Stimulated activated effector memory CD8-positive, alpha-beta T cell treated with anti-CD3 and anti-CD28 coated beads, Interleukin-12 subunit alpha, Interleukin-12 subunit beta, amount 100 ng/mL, for 72 hours (primary cell): ENCODE results near the gene PLEKHA5.
A peak's percentile ranks its signal among the peaks of the same experiment; 100 is the strongest.

Experiments
- ATAC-seq: fragments of 150-1000 bp; cut with Tn5 transposase; 2 replicates; pipeline ENCODE4 v1.10.0; 2021
- DNase-seq, 2 donors: peaks; one replicate each; pipeline ENCODE4 v3.0.0; 2021 to 2022; ENCODE audit warnings: low spot score in 2 of 2
- H3K27ac Mint-ChIP-seq: one replicate; pipeline ENCODE4 v1.8.0; 2022; ENCODE audit warnings: mild to moderate bottlenecking, mixed read lengths
- H3K36me3 Mint-ChIP-seq: one replicate; pipeline ENCODE4 v1.8.0; 2022; ENCODE audit warnings: mild to moderate bottlenecking, mixed read lengths
- H3K4me1 Mint-ChIP-seq: one replicate; pipeline ENCODE4 v1.8.0; 2022; ENCODE audit warnings: mixed read lengths
- H3K4me3 Mint-ChIP-seq: one replicate; pipeline ENCODE4 v1.8.0; 2022; ENCODE audit warnings: mild to moderate bottlenecking, mixed read lengths
- H3K9me3 Mint-ChIP-seq: one replicate; pipeline ENCODE4 v1.8.0; 2022; ENCODE audit warnings: mixed read lengths

PLEKHA5 gene

DNA sequence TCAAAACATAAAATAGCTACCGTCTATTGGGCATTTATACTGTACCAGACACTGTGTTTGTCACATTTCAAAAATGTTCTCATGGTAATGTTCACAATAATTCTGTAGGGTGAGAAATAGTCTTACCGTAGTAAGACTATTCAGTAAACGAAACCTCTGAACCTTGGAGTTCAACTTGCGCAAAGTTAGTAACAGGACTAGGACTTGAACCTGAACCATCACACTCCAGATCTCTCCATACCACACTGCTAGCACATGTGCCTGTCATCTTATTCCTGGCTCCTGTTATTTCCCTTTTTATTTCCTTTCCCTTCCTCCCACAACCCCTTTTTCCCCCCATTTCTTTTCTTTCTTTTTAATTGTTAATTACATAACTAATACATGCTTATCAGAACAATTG lies 65.4 kb downstream of the PLEKHA5 start:
- Mint-ChIP-seq H3K36me3 (no peaks in the 10 kb centered on the region), H3K4me1 (no peaks in the 10 kb centered on the region), H3K27ac (no peak overlapping the region), H3K4me3 (no peak overlapping the region), H3K9me3 (no peaks in the 10 kb centered on the region)
- no peak for ATAC-seq
- no peak for DNase-seq

DNA sequence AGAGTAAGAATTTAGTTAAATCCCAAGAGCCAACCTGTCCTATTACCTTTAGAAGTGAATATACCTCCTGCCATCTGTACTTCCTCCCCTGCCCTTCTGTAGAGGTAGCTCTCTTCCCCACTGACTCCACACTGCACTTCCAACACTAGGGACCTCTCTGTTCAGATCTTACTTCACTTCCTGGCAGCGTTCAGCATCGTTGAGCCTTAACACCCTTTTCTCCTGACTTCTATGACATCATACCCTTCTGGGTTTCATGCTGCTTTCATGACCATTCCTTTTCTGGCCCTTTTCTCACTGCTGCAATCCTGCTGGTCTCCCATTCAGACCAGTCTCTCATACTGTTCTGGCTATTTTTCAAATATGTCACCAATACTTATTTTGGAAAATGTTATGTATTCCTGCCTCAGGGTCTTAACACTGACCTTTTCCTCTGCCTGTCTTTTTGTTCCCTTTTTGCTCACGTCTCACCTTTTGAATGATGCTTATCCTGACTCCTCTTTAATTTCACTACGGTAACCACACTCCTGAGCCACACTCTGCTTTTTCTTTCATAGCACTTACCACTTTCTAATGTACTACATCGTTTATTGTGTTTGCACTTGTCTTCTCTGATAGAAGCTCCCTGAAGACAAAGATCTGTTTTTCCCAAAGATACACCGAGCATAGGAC lies 67.6 kb downstream of the PLEKHA5 start:
- H3K27ac Mint-ChIP-seq, result no peak overlapping the region
- no peaks in the 10 kb centered on the region for H3K36me3 Mint-ChIP-seq
- no peak overlapping the region for H3K4me3 Mint-ChIP-seq
- ATAC-seq (no peak), DNase-seq (no peak)
- H3K9me3 Mint-ChIP-seq, result no peaks in the 10 kb centered on the region
- no peaks in the 10 kb centered on the region for H3K4me1 Mint-ChIP-seq

DNA sequence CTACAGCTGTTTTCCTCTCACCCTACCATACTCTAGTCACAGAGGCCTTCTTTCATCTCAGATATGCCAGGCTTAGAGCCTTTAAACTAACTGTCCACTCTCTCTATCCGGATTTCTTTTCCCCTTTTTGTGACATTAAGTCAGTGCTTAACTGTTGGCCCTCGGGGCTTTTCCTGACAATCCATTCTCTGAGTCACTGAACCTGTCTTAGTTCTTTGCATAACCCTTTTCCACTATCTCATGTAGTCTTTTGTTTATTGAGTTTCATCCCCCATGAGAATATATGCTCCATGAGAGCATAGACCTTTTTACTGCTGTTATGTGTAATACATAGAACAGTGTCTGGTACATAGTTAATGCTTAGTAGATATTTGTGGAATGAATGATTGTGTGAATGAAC lies 68.7 kb downstream of the PLEKHA5 start:
- Mint-ChIP-seq H3K9me3 (no peaks in the 10 kb centered on the region), H3K4me1 (peaks cover 4% of the 10 kb centered on the region), H3K36me3 (no peaks in the 10 kb centered on the region), H3K4me3 (no peak overlapping the region), H3K27ac (no peak overlapping the region)
- ATAC-seq (no peak), DNase-seq (no peak)

DNA sequence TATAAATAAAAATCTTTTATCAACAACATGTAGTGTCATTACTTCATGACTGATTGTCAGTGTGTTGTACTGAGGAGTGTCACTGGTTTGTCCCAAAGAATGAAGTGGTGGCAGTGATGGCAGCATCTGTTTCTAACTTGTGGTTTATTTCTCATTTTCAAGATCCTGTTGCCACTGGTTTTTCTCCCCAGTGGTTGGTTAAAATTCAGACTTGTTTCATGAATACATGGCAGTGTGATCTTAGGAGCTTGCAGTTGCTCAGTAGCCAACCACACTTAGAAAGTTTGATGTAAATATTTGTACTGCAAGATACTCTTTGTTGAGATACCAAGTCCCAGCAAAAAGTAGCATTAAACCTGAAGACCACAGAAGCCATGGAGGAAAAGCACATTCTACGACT lies 69.8 kb downstream of the PLEKHA5 start:
- no peak overlapping the region for H3K4me3 Mint-ChIP-seq
- peaks cover 14% of the 10 kb centered on the region for H3K4me1 Mint-ChIP-seq
- ATAC-seq, result no peak
- no peak for DNase-seq
- H3K27ac Mint-ChIP-seq, result no peak overlapping the region
- no peaks in the 10 kb centered on the region for H3K9me3 Mint-ChIP-seq
- no peaks in the 10 kb centered on the region for H3K36me3 Mint-ChIP-seq

DNA sequence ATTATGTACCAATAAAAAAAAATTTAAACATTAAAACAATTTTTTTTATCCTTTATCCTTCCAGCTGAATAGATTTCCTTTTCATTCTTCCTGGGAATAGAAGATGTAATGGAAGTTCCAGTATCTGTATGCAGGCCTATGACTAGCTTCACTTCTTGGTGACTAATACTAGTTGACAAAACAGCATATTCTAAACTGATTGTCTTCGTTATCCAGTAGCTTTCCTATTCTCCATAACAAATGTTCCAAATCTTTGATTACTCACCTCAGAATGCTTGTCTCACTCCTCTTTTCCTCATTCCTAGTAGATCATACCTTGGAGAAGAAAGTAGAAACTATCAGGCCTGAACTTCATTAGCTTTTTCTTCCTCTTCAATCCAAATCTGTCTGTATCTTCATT lies 70.7 kb downstream of the PLEKHA5 start:
- H3K27ac Mint-ChIP-seq, result no peak overlapping the region
- H3K9me3 Mint-ChIP-seq, result no peaks in the 10 kb centered on the region
- ATAC-seq (no peak), DNase-seq (no peak)
- H3K4me1 Mint-ChIP-seq, result peaks cover 14% of the 10 kb centered on the region
- no peaks in the 10 kb centered on the region for H3K36me3 Mint-ChIP-seq
- H3K4me3 Mint-ChIP-seq, result no peak overlapping the region

DNA sequence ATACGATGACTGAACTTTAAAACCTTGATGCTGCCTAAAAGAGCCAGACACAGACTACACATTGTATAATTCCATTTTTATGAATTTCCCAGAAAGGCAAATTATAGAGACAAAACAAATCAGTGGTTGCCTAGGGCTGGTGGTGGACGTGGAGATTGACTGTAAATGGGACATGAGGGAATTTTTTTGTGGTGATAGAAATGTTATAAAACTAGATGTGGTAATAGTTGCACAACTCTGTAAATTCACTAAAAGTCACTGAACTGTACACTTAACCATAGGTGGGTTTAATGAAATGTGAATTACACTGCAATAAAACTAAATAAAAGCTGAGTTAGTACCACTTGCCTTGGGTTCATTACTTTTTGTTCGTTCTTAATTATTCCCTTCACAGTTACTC lies 72.1 kb downstream of the PLEKHA5 start:
- Mint-ChIP-seq H3K27ac (no peak overlapping the region), H3K9me3 (no peaks in the 10 kb centered on the region), H3K4me3 (no peak overlapping the region), H3K36me3 (no peaks in the 10 kb centered on the region), H3K4me1 (peaks cover 14% of the 10 kb centered on the region)
- ATAC-seq, result no peak
- DNase-seq, result no peak

DNA sequence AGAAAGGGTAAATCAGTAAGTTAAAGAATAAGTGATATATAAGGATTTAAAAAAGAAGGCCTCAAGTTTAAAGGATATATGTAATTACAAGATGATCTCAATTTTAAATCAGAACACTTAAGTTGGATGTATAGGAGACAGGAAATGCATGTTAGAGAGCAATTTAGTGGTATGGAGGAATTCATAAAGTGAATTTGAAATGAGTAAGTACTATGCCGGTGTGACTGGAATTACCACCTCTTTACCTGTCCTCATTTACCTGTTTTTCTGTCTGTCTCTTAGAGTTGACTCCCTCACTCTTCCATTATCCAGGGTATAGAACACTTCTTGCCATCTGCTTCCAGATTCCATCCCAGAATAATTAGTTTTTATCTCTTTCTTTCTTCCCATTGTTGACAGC lies 73.5 kb downstream of the PLEKHA5 start:
- DNase-seq, result no peak
- Mint-ChIP-seq H3K27ac (no peak overlapping the region), H3K4me1 (peaks cover 14% of the 10 kb centered on the region), H3K36me3 (no peaks in the 10 kb centered on the region), H3K4me3 (no peak overlapping the region), H3K9me3 (no peaks in the 10 kb centered on the region)
- ATAC-seq, result peak; percentile 57

DNA sequence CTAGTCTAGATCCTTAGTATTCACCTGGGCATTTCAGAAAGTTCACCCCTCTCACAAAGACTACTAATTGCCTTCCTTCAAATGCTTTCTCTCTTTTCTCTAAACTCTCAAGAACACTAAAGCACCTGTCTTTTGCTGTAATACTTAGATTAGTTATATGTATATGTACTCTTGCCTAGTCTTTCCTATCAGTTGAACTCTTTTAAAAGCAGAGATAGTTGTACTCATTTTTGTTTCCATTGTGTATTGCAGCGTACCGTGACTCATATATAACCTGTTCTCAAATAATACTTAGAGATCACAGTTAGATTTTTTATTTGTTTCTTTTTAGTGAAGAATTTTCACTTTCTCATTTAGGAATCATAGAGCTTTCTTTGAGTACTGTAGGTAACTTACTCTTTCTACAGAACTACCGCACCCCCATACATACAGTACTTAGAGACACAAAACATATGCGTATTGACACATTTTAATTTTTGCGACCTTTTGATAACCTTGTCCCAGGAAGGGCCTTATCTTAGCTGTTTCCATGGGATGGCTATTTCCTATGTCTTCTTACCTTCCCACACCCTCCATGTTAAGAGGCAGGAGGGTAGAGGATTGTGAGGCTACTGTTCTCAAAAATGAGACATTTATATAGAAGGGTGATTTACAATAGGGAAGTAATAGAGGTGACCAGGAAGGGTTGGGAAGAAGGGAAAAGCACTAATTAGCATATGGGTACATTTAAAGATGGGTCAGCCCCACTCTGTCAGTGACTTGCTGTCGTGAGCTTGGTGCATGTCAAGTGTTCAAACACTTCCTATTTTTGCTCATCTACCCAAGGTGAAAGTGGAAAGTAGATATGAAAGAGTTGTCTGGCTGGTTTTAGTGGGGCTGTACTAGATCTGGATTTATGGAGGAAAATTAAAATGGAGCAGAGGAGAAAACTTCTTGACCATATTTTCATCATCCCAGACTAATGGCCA lies 74.3 kb downstream of the PLEKHA5 start:
- no peaks in the 10 kb centered on the region for H3K36me3 Mint-ChIP-seq

DNA sequence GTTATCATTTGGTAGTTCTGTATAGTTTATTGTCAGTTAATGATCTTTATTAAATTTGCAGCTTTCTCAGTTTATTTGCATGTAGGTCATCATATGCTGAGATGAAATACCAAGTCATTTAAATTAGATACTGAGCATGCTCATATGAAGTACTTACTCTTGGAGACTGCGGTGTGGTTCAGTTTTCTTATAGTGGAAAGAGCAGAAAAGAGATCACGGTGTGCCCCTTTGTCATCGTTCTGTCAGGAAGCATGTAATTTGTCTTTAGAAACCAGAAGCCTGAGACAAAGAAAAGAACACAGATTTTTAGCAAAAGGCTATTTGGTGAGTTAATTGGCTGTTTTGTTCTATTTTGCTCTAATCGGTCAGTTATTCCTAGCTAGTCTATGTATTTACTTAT lies 75.6 kb downstream of the PLEKHA5 start:
- H3K36me3 Mint-ChIP-seq, result no peaks in the 10 kb centered on the region
- peaks cover 14% of the 10 kb centered on the region for H3K4me1 Mint-ChIP-seq
- H3K4me3 Mint-ChIP-seq, result no peak overlapping the region
- no peak overlapping the region for H3K27ac Mint-ChIP-seq
- DNase-seq, result no peak
- H3K9me3 Mint-ChIP-seq, result no peaks in the 10 kb centered on the region
- no peak for ATAC-seq

More for the DNA sequence above, 74.3 kb downstream of the PLEKHA5 start:
- peaks cover 14% of the 10 kb centered on the region for H3K4me1 Mint-ChIP-seq
- DNase-seq (no peak), ATAC-seq (no peak)
- no peak overlapping the region for H3K4me3 Mint-ChIP-seq
- no peaks in the 10 kb centered on the region for H3K9me3 Mint-ChIP-seq
- no peak overlapping the region for H3K27ac Mint-ChIP-seq

DNA sequence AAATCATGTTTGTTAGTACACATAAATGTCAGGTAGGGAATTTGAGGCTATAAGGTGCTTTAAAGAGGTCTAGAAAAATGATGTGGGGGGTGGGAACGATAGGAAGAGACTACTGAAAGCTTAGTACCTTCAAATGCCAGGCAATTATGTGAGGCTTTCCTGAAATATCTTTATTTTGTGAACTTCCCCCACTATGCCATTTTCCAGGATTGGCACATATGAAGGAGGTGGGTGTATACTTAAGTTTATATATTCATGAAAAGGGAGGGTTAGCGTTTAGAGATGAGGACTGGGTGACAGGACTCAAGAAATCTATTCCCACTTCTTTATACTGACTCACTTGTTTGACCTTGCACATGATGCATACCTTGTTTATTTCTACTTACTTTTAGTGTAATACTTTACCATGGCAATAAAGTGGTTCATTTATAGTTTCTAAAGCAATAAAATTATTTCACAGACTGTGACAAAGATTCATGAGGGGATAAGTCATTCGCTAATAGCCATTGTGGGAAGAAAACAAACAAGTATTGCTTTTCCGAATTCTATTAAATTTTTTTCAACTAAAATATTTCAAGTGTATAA lies 77.1 kb downstream of the PLEKHA5 start:
- Mint-ChIP-seq H3K36me3 (no peaks in the 10 kb centered on the region), H3K4me3 (no peak overlapping the region), H3K27ac (no peak overlapping the region), H3K9me3 (no peaks in the 10 kb centered on the region), H3K4me1 (peaks cover 14% of the 10 kb centered on the region)
- DNase-seq (no peak), ATAC-seq (no peak)

DNA sequence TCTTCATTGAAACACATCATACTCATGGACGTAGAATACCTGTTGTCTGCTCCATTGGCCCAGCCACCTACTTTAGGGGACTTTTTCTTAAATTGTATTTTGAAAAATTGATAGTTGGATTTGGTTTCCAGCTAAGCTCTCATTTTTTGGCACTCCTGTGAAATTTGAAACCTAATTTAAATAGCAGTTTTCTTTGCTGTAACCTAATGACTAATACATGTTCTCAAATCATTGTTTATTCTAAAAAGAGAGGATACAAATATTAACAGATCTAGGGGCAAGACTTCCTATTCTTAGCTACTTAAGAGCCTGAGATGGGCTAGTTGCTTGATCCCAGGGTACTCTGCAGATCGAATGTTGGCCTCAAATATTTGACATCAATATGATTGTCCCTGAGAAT lies 78.9 kb downstream of the PLEKHA5 start:
- no peak overlapping the region for H3K4me3 Mint-ChIP-seq
- H3K4me1 Mint-ChIP-seq, result peaks cover 8% of the 10 kb centered on the region
- no peaks in the 10 kb centered on the region for H3K9me3 Mint-ChIP-seq
- no peak overlapping the region for H3K27ac Mint-ChIP-seq
- no peak for ATAC-seq
- no peak for DNase-seq
- H3K36me3 Mint-ChIP-seq, result no peaks in the 10 kb centered on the region

DNA sequence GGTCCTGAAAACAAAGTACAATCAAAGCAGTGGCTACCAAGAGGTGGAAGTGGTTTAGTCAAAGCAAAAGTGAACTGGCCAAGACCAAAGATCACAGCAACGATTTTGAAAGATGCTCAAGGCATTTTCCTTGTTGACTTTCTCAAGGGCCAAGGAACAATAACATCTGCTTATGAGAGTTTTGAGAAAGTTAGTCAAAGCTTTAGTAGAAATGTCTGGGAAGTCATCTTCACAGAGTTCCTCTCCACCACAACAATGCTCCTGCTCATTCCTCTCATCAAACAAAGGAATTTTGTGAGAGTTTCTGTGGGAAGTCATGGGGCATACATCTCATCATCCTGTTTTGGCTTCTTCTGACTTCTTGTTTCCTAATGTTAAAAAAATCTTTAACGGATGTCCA lies 80.1 kb downstream of the PLEKHA5 start:
- no peak overlapping the region for H3K27ac Mint-ChIP-seq
- H3K36me3 Mint-ChIP-seq, result no peaks in the 10 kb centered on the region
- no peak for DNase-seq
- no peak overlapping the region for H3K4me3 Mint-ChIP-seq
- no peak for ATAC-seq
- H3K4me1 Mint-ChIP-seq, result no peaks in the 10 kb centered on the region
- H3K9me3 Mint-ChIP-seq, result no peaks in the 10 kb centered on the region

DNA sequence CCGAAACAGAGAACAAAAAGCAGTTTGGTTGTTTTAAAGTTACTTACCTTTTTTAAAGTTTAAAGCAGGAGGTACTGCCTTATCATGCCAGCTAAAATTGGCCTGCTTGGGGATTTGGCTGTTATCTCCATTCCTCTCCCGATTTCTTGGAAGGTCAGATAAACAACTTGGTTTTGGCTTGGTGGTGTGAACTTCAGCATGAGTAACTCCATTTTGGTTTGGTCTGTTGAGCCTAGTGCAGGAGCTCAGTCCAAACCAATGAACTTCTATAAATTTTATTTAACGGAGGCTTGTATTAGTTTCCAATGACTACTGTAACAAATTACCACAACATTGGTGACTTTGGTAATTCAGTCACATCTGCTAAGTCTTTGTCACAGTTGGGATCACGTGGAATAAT lies 82.3 kb downstream of the PLEKHA5 start:
- no peak for ATAC-seq
- Mint-ChIP-seq H3K4me3 (no peak overlapping the region), H3K9me3 (no peaks in the 10 kb centered on the region), H3K27ac (no peak overlapping the region), H3K36me3 (no peaks in the 10 kb centered on the region), H3K4me1 (no peaks in the 10 kb centered on the region)
- DNase-seq, result no peak

DNA sequence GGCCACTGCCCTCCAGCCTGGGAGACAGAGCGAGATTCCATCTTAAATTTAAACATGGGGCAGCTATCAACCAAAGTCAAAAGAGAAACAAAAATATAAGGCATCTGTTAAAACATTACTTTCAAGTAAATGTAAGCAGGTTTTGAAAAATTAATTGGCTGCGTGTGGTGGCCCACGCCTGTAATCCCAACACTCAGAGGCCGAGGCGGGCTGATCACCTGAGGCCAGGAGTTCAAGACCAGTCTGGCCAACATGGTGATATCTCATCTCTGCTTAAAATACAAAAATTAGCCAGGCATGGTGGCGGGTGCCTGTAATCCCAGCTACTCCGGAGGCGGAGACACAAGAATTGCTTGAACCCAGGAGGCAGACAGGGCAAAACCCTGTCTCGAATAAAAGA lies 82.7 kb downstream of the PLEKHA5 start:
- Mint-ChIP-seq H3K27ac (no peak overlapping the region), H3K36me3 (no peaks in the 10 kb centered on the region), H3K4me1 (no peaks in the 10 kb centered on the region), H3K4me3 (no peak overlapping the region), H3K9me3 (no peaks in the 10 kb centered on the region)
- DNase-seq (no peak), ATAC-seq (no peak)

DNA sequence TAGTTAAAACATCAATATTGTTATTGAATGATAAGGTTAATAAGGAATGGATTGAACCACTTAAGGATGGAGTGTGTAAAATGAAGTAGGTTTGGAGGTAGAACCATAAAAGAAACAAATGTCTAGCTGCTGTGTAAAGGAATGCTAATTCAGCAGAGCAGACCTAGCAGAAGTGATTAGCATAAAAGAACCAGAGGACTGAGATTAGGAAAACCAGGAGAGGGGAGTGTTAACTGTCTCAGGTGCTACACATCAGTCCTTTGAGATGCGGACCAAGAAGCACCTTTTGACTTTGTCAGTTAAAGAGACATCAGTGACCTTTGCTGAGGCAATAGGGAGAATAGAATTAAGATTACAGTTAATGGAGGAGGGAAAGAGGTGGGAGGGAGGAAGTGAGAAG lies 84.5 kb downstream of the PLEKHA5 start:
- H3K27ac Mint-ChIP-seq, result no peak overlapping the region
- H3K4me3 Mint-ChIP-seq, result no peak overlapping the region

DNA sequence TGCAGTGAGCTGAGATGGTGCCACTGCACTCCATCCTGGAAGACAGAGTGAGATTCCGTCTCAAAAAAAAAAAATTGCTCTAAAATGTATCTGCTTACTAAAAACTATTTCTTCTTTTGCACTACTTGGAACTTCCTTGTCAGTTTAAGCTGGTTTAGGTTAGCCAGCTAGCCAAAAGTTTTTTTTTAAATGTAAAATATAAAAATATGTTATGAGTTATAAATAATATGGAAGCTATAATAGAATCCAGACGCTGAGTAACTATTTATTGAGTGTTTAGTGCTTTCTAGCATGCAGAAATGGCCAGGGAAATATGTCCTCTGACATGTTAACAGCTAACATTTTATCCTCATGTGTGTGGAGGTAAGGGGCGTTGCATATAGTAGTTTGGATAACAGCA lies 85.6 kb downstream of the PLEKHA5 start:
- Mint-ChIP-seq H3K4me1 (no peaks in the 10 kb centered on the region), H3K36me3 (no peaks in the 10 kb centered on the region), H3K9me3 (no peaks in the 10 kb centered on the region), H3K4me3 (no peak overlapping the region), H3K27ac (no peak overlapping the region)
- DNase-seq (no peak), ATAC-seq (no peak)

More for the DNA sequence above, 84.5 kb downstream of the PLEKHA5 start:
- ATAC-seq, result no peak
- Mint-ChIP-seq H3K4me1 (no peaks in the 10 kb centered on the region), H3K36me3 (no peaks in the 10 kb centered on the region), H3K9me3 (no peaks in the 10 kb centered on the region)
- no peak for DNase-seq
